Activated CD8-positive, alpha-beta T cell treated with anti-CD3 and anti-CD28 coated beads for 36 hours (primary cell): ENCODE measurements around the gene COL5A1. TPM values are rescaled to one million over a fixed set of nuclear protein-coding genes. Genes with fewer than 3 reads are reported as not detected.
"Not testable (repeated sequence)": the region's sequence is repeated elsewhere in the genome, so short reads cannot be mapped to it uniquely, and the experiment has no call there.

Experiments used
- ATAC-seq: fragments of 200-7000 bp; cut with Tn5 transposase; one replicate; pipeline ENCODE4 v1.10.0; 2021; ENCODE audit warnings: mild to moderate bottlenecking, moderate library complexity
- CTCF ChIA-PET: fragments of 350-600 bp; sonication (Branson Sonifier 250); formaldehyde crosslinking; loops from one replicate; lab custom pipeline; 2021; ENCODE audit warnings: antibody characterized with exemption; lab: Charles Lee
- POLR2A ChIA-PET: fragments of 350-600 bp; sonication (Branson Sonifier 250); formaldehyde crosslinking; loops from one replicate; lab custom pipeline; 2021; ENCODE audit warnings: antibody characterized with exemption; lab: Charles Lee
- DNase-seq: peaks from one replicate; pipeline ENCODE4 v3.0.0-alpha.2; 2020
- H3K27ac Mint-ChIP-seq: one replicate; pipeline ENCODE4 v1.8.0; 2021; ENCODE audit warnings: mild to moderate bottlenecking, mixed read lengths
- H3K27me3 Mint-ChIP-seq: one replicate; pipeline ENCODE4 v1.8.0; 2021; ENCODE audit warnings: mixed read lengths
- H3K36me3 Mint-ChIP-seq: one replicate; pipeline ENCODE4 v1.8.0; 2021; ENCODE audit warnings: low read depth, mixed read lengths
- H3K4me1 Mint-ChIP-seq: one replicate; pipeline ENCODE4 v1.8.0; 2021; ENCODE audit warnings: low read depth, mixed read lengths
- H3K4me3 Mint-ChIP-seq: one replicate; pipeline ENCODE4 v1.8.0; 2021; ENCODE audit warnings: mild to moderate bottlenecking, moderate library complexity, mixed read lengths
- H3K9me3 Mint-ChIP-seq: one replicate; pipeline ENCODE4 v1.8.0; 2021; ENCODE audit warnings: mixed read lengths
- intact Hi-C: fragments of 100-400 bp; cut with micrococcal nuclease; formaldehyde crosslinking; loops from one replicate; pipeline ENCODE4 v1.10.0; 2022
- total RNA-seq, 2 experiments: library from RNA; stranded (reverse); gene quantifications; one replicate each; pipeline ENCODE4 v1.2.3, GENCODE V29; 2021
- TF ChIP-seq, protein P1 (sequence below): fragments of 200-600 bp; IDR thresholded peaks from one replicate; pipeline ENCODE4 v1.8.0; 2022; ENCODE audit warnings: antibody characterized with exemption, mild to moderate bottlenecking

COL5A1 gene
- total RNA-seq, 2 experiments from 2014 or later: 0.29 to 0.34 TPM

DNA sequence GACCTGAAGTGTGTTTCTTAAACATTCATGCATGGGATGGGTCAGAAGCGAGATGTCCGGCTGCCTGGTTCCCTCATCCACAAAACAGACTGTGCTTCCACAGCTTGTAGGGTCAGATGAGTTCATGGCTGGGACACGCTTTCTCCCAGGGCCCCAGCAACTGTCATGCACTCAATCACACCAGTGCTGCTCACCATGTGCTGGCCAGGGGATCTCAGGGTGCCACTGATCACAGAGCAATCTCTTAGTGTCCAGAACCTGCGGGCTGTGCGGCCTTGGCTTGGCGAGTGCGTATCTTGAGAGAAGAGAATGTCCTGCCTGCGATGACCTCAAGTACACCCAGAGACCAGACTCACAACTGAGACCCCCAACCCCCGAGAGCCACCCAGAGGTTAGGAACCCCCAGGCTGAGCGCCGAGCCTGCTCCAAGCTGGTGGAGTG, 213.0 kb downstream of the COL5A1 start:
- Mint-ChIP-seq H3K9me3 (peaks cover 2% of the 10 kb centered on the region), H3K27ac (no peak overlapping the region), H3K4me1 (peaks cover 9% of the 10 kb centered on the region), H3K36me3 (no peaks in the 10 kb centered on the region), H3K4me3 (no peak overlapping the region), H3K27me3 (peaks cover 9% of the 10 kb centered on the region)
- ChIA-PET CTCF (no interaction called here), POLR2A (no interaction called here)
- no peak for DNase-seq
- TF ChIP-seq, protein P1, sequence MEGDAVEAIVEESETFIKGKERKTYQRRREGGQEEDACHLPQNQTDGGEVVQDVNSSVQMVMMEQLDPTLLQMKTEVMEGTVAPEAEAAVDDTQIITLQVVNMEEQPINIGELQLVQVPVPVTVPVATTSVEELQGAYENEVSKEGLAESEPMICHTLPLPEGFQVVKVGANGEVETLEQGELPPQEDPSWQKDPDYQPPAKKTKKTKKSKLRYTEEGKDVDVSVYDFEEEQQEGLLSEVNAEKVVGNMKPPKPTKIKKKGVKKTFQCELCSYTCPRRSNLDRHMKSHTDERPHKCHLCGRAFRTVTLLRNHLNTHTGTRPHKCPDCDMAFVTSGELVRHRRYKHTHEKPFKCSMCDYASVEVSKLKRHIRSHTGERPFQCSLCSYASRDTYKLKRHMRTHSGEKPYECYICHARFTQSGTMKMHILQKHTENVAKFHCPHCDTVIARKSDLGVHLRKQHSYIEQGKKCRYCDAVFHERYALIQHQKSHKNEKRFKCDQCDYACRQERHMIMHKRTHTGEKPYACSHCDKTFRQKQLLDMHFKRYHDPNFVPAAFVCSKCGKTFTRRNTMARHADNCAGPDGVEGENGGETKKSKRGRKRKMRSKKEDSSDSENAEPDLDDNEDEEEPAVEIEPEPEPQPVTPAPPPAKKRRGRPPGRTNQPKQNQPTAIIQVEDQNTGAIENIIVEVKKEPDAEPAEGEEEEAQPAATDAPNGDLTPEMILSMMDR: no peak
- intact Hi-C loops: no loop called here
- no peak for ATAC-seq

DNA sequence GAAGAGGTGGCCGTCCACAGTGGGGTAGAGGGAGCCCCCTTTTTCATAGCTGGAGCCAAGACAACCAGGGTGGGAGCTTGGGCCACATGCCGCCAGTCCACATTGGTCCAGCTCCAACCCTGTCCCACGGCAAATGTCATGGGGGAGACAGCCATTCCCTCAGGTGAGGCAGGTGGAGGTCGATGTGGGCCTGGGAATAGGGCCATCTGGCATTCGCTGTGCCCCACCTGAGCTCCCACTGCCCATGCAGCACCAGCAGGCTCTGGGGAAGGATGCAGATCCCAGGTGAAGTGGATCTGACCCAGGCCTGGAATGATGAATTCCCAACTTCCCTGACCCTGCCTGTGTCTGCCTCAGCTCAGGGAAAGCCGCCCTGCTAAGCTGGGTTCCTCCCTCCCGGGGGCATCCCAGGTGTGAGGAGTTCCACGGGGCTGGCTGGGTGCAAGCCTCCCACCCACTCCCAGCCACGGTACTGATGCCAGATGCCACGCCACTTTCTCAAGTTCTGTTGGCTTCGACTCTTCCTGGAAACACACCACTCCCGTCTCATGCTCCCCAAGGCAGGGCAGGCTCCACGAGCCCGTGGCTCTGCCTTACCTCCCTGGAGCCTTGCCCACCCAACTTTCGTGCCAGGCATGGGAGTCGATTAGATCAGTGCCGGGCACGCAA, 213.8 kb downstream of the COL5A1 start:
- no peak overlapping the region for H3K27ac Mint-ChIP-seq
- DNase-seq: no peak
- H3K9me3 Mint-ChIP-seq: peaks cover 2% of the 10 kb centered on the region
- ChIA-PET POLR2A (no interaction called here), CTCF (no interaction called here)
- TF ChIP-seq, protein P1: no peak
- H3K4me1 Mint-ChIP-seq: peaks cover 9% of the 10 kb centered on the region
- H3K27me3 Mint-ChIP-seq: peaks cover 12% of the 10 kb centered on the region
- ATAC-seq: no peak
- intact Hi-C loops: no loop called here
- no peaks in the 10 kb centered on the region for H3K36me3 Mint-ChIP-seq
- no peak overlapping the region for H3K4me3 Mint-ChIP-seq

DNA sequence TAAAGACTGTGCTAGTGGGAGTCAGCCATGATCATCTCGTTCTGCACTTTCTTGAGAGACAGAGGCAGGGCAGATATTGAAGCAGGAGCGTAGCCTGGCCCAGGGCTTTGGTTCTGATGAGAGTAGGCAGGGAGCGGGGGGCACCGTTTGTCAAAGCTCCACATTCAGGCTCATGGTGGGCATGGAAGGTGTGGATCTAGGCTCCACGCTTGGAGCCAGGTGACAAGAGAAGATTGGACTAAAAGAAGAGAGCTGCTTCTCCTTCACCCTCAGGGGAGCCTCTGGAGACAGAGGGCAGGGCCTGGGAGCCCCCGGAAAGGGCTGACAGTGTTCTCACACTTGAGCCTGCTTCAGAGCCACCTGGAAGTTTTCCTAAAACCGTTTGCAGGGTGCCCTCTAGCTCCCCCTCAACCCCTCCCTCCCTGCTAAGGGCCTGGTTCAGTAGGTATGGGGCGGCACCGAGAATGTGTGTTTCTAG, 214.3 kb downstream of the COL5A1 start:
- no peak overlapping the region for H3K27ac Mint-ChIP-seq
- no peak for DNase-seq
- ChIA-PET CTCF (no interaction called here), POLR2A (no interaction called here)
- no peak for ATAC-seq
- no peaks in the 10 kb centered on the region for H3K36me3 Mint-ChIP-seq
- TF ChIP-seq, protein P1: no peak
- H3K27me3 Mint-ChIP-seq: peaks cover 12% of the 10 kb centered on the region
- intact Hi-C loops: no loop called here
- H3K4me3 Mint-ChIP-seq: no peak overlapping the region
- peaks cover 9% of the 10 kb centered on the region for H3K4me1 Mint-ChIP-seq
- H3K9me3 Mint-ChIP-seq: peaks cover 2% of the 10 kb centered on the region

DNA sequence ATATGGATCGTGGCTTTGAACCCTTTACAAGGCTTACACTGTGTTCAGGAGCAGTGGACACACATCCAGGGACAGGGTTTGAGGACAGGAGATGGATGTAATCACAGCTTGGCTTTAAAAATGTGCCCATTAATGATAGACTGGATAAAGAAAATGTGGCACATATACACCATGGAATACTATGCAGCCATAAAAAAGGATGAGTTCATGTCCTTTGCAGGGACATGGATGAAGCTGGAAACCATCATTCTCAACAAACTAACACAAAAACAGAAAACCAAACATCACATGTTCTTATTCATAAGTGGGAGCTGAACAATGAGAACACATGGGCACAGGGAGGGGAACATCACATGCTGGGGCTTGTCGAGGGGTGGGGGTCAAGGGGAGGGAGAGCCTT, 215.8 kb downstream of the COL5A1 start:
- intact Hi-C loops, DNase-seq, ATAC-seq, CTCF ChIA-PET, H3K36me3 Mint-ChIP-seq, H3K4me3 Mint-ChIP-seq, POLR2A ChIA-PET, H3K9me3 Mint-ChIP-seq, H3K4me1 Mint-ChIP-seq: not testable (repeated sequence)
- peak overlapping the region; percentile 40 for H3K27ac Mint-ChIP-seq
- H3K27me3 Mint-ChIP-seq: peaks cover 12% of the 10 kb centered on the region

DNA sequence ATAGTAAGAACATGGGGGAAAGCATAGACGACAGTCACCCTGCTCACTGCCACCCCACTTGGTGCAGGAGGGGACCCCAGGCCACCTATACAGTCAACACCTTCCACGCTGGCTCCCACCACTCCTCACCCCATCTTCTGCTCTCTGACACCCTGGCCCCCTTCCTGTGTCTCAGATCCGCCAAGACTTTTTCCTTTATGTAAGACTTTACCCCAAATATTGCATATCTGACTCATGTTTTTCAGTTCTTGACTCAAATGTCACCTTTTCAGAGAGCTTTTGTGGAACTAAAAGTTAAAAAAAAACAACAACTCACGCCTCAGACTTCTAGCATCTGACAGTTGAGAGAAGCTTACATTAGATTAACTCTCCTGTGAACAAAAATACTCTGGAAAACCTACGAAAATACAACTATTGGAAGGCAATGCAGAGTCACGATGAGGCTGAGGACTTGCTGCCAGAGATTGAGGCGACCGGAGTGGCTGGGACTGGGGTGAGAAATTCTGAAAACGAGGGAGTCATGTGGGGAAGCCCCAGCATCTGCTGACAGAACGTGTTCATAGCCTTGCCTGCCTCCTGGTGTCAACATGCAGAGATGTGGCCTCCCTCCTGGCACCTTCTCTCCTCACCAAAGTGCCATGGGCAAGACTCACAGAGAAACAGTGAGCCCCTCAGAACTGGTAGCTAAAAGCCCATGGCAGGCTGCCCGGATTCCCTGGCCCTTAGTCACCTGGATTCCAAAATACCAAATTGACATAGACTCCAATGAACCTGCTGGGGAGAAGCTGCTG, 216.6 kb downstream of the COL5A1 start:
- Mint-ChIP-seq H3K9me3 (peaks cover 2% of the 10 kb centered on the region), H3K4me1 (peaks cover 9% of the 10 kb centered on the region), H3K27me3 (peaks cover 12% of the 10 kb centered on the region), H3K27ac (peak overlapping the region; percentile 84), H3K4me3 (peak overlapping the region; percentile 20), H3K36me3 (no peaks in the 10 kb centered on the region)
- peak; percentile 93 for ATAC-seq
- intact Hi-C loops: no loop called here
- DNase-seq: peak; percentile 73
- ChIA-PET POLR2A (no interaction called here), CTCF (interaction anchor here (0.7 to 1.8 kb wide), 3 partner anchors 41 to 160 kb away, joined by 3 to 5 read pairs (median 4); no protein-coding TSS in a partner anchor)
- TF ChIP-seq, protein P1: no peak
